Activated naive CD4-positive, alpha-beta T cell treated with anti-CD3 and anti-CD28 coated beads, Interleukin-2, amount 50 U/mL, for 72 hours (primary cell): ENCODE measurements around the gene FAM174C. TPM values are rescaled to one million over a fixed set of nuclear protein-coding genes. Genes with fewer than 3 reads are reported as not detected.

Source experiments
- ATAC-seq, 2 donors: fragments of 150-1000 bp; cut with Tn5 transposase; 2 replicates each; pipeline ENCODE4 v1.10.0; 2021; ENCODE audit warnings: mild to moderate bottlenecking in 2 of 2, moderate library complexity in 2 of 2
- DNase-seq, 2 donors: peaks; one replicate each; pipeline ENCODE4 v3.0.0; 2021 to 2022; ENCODE audit warnings: low spot score in 2 of 2
- H3K27ac Mint-ChIP-seq, 2 donors: one replicate each; pipeline ENCODE4 v1.8.0; 2022; ENCODE audit warnings: mild to moderate bottlenecking in 2 of 2, mixed read lengths in 2 of 2
- H3K36me3 Mint-ChIP-seq, 2 donors: one replicate each; pipeline ENCODE4 v1.8.0; 2022; ENCODE audit warnings: mixed read lengths in 2 of 2
- H3K9me3 Mint-ChIP-seq, 2 donors: one replicate each; pipeline ENCODE4 v1.8.0; 2022; ENCODE audit warnings: mixed read lengths in 2 of 2
- total RNA-seq, 2 donors: library from RNA; stranded (reverse); gene quantifications; one replicate each; pipeline ENCODE4 v1.2.3, GENCODE V29; 2022

The FAM174C gene
- total RNA-seq = 10 to 100 TPM; 42.1 to 76.0 TPM

- Mint-ChIP-seq H3K27ac (peak within 1 kb of the TSS; percentile 88 to 96), H3K36me3 (peaks cover 39 to 44% of the 10 kb centered on the region in 2 donors), H3K9me3 (no peaks in the 10 kb centered on the region)
- ATAC-seq (peak; percentile 87 to 90), DNase-seq (peak; percentile 92 to 97)
These were observed at the start of gene FAM174C for GRCh38 chr19:1275260-1275975. TSS of gene FAM174C (plus strand) at chr19:1275530. CDS start at chr19:1275550, 20 bp downstream.

GRCh38 chr19:1226227-1226518, 49.2 kb upstream of the FAM174C start:
- H3K27ac Mint-ChIP-seq = no peak overlapping the region
- no peak for DNase-seq
- H3K9me3 Mint-ChIP-seq = no peaks in the 10 kb centered on the region
- no peaks in the 10 kb centered on the region for H3K36me3 Mint-ChIP-seq
- ATAC-seq = no peak

GRCh38 chr19:1226522-1227303, 48.6 kb upstream of the FAM174C start:
- DNase-seq (no peak), ATAC-seq (no peak)
- Mint-ChIP-seq H3K27ac (no peak overlapping the region), H3K9me3 (no peaks in the 10 kb centered on the region), H3K36me3 (no peaks in the 10 kb centered on the region)

GRCh38 chr19:1227304-1228054, 47.9 kb upstream of the FAM174C start:
- H3K27ac Mint-ChIP-seq = no peak overlapping the region
- no peaks in the 10 kb centered on the region for H3K36me3 Mint-ChIP-seq
- H3K9me3 Mint-ChIP-seq = no peaks in the 10 kb centered on the region
- ATAC-seq (no peak), DNase-seq (no peak)

DNA sequence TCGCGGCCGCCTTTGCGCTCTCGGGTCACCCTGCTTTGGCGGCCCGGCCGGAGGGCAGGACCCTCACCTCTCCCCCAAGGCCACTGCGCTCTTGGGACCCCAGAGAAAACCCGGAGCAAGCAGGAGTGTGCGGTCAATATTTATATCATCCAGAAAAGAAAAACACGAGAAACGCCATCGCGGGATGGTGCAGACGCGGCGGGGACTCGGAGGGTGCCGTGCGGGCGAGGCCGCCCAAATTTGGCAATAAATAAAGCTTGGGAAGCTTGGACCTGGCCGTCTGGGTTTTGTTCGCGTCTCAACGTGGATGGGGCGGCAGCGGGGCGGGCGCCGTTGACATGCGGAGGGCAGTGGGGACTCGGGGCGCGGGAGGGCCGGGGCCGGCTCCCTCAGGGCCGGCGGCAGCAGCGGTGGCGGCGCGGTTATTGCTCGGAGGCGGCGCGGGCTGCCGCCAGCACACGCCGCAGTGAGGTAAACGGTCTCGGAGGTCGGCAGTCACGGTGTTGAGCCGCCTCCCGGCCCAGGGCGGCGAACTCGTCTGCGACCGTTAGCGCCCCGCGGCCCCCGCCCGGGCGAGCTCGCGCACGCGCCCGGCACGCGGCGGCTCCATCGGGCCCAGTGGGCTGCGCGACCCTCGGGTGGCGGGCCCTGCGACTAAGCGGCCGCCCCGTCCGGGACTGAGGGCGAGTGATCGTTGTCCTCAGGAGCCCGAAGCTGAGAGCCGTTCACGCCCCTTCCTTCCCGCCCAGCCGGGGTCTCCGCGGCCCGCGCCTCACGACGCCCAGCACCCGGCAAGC, 47.0 kb upstream of the FAM174C start:
- H3K27ac Mint-ChIP-seq = no peak overlapping the region
- H3K36me3 Mint-ChIP-seq = no peaks in the 10 kb centered on the region
- no peak for ATAC-seq
- no peak for DNase-seq
- no peaks in the 10 kb centered on the region for H3K9me3 Mint-ChIP-seq

- Mint-ChIP-seq H3K9me3 (no peaks in the 10 kb centered on the region), H3K27ac (no peak overlapping the region), H3K36me3 (no peaks in the 10 kb centered on the region)
- DNase-seq (no peak), ATAC-seq (no peak)
These were observed 46.0 kb upstream of the FAM174C start for GRCh38 chr19:1229056-1229923.

DNA sequence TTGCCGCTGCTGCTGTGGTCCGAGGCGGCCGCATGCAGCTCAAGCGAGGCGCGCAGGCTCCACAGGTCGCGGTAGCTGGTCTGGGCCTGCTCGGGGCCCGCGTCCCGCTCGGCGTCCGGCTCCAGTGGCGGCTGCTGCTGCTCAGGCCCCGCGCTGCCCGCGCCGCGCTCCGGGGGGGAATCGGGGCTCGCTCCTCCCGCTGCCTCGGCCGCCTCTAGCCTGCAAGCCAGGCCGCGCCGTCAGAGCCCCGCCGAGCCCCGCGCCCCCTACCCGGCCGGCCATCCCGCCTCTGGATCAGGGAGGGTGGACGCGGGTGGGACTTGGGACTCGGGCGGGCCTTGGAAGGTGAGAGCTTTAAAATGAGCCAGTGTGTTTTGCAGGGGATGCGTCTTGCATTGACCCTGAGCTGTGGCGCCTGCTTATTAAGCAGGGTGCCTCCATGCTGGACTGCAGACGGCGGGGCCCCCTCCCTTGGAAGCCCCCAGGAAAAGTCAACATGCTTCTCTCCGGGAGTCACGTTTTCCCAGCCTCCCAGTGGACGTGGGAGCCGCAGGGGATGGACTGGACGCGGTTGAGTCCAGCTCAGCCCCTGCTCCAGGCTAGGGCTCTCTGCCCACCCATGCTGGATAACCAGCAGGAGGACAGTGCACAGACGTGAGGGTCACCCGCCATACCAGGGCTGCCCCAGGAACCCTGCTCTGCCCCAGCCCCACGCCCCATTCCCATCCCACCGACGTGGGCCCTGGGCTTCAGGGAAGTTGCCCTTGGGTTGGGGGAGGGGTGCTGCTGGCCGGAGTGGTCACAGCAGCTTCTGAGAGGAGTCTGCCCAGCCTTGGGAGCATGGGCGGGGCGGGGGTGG, 45.2 kb upstream of the FAM174C start:
- Mint-ChIP-seq H3K36me3 (no peaks in the 10 kb centered on the region), H3K9me3 (no peaks in the 10 kb centered on the region), H3K27ac (no peak overlapping the region)
- ATAC-seq = no peak
- no peak for DNase-seq

GRCh38 chr19:1230783-1231489, 44.4 kb upstream of the FAM174C start:
- ATAC-seq = peak in 1 of 2 donors; percentile 17
- no peak for DNase-seq
- Mint-ChIP-seq H3K27ac (no peak overlapping the region), H3K9me3 (no peaks in the 10 kb centered on the region), H3K36me3 (no peaks in the 10 kb centered on the region)

DNA sequence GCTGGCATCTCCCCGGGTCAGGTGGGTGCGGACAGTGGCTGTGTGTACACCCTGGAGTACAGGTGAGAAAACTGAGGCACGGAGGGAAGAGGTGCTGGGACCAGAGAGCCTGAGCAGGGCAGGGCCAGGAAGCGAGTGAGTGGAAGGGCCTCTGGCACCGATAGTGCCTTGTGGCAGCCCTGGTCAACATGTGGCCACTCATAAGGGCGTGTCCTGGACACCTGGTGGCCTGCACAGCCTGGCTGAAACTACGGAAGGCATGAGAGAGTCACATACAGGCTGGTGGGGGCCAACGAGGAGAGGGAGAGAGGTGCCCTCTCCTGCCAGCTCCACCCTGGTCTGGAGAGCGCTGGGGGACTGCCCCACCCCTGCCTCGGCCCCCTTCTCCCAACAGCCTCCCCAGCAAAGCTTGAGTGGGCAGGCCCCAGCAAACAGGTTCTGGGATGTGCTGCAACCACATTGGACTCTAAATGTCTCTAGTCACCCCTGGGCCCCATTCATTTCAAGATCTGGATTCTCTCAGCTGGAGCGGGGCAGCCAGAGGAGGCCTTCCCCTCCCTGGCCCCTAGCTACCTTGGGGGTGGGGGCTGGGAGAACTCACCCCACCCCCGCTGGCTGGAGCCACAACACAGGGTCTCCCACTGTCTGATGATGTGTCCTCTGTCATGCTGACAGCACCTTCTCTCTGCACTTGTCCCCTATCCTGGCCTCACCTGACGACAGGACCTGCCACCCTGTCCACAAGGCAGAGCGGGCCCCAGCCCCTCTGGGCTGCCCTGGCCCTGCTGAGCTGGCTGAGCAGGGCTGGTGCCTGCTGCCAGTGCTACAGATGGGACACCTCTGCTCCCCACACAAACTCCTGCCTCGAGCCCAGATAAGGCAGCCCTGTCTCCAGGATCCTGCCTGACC, 43.3 kb upstream of the FAM174C start:
- ATAC-seq = peak in 1 of 2 donors; percentile 19
- no peak for DNase-seq
- no peaks in the 10 kb centered on the region for H3K9me3 Mint-ChIP-seq
- H3K36me3 Mint-ChIP-seq = no peaks in the 10 kb centered on the region
- no peak overlapping the region for H3K27ac Mint-ChIP-seq

DNA sequence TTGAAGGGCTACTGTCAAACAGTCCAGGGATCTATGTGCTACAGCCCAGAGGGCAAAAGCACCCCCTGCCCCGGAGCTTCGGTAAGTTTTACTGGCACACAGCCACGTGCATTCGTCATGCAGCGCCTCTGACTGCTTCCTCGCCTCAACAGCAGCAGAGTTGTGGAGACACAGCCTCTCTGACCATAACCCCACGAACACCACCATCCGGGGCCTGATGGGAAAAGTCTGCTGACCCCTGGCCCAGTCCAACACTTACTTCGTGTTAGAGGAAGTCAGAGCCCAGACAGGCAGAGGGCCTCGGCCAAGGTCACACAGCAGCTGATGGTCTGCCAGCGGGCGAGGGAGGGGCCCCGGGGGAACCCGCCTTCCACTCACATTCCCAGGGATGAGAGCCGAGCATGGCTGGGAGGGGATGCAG, 42.7 kb upstream of the FAM174C start:
- Mint-ChIP-seq H3K9me3 (no peaks in the 10 kb centered on the region), H3K36me3 (no peaks in the 10 kb centered on the region), H3K27ac (no peak overlapping the region)
- DNase-seq (no peak), ATAC-seq (no peak)

GRCh38 chr19:1233115-1233667, 42.1 kb upstream of the FAM174C start:
- DNase-seq = no peak
- ATAC-seq = no peak
- no peak overlapping the region for H3K27ac Mint-ChIP-seq
- H3K36me3 Mint-ChIP-seq = no peaks in the 10 kb centered on the region
- H3K9me3 Mint-ChIP-seq = no peaks in the 10 kb centered on the region

DNA sequence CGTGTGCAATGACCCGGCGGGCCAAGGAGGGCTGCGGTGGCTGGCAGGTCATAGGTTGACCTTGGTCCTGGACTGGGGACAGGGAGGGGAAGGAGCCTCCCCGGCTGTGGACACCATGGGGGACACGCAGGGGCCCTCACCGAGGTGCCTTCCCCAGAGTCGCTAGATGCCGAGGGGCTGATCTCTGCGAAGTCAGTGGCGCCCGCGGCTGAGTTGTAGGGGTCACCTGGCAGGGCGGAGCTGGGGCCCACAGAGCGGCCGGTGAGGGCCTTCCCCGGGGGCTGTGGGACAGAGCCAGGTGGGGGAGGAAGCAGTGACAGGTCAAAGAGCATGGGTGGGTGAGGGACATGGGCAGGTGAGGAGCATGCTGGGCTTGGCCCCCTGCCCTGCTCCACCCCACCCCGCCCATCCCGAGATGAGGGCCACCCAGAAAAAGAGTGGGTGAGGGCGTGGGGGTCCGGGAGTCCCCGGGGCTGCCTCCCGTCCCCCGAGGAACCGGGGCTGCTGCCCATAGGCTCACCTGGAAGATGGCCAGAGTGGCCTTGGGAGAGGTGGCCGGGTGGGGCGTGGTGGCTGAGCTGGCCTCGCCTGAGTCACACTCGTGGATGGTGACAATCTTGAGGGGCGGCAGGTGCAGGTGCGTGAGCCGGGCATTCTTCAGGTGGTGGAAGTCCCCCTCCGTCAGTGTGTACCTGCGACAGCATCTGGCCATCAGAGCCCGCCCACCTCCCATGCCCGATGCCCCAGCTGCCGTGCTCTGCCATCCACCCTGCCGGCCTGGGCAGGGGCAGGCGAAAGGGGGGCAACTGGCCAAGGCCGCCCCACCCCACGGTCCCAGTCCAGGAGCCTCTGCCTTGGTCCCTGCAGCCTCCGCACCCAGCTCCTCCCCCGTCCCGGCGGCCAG, 41.0 kb upstream of the FAM174C start:
- Mint-ChIP-seq H3K36me3 (no peaks in the 10 kb centered on the region), H3K9me3 (no peaks in the 10 kb centered on the region), H3K27ac (no peak overlapping the region)
- no peak for DNase-seq
- no peak for ATAC-seq

- no peaks in the 10 kb centered on the region for H3K36me3 Mint-ChIP-seq
- no peak overlapping the region for H3K27ac Mint-ChIP-seq
- ATAC-seq = no peak
- no peaks in the 10 kb centered on the region for H3K9me3 Mint-ChIP-seq
- no peak for DNase-seq
These were observed 40.4 kb upstream of the FAM174C start for GRCh38 chr19:1234955-1235380.
